ENCODE results near the gene BSG. TPM values are rescaled to one million over a fixed set of nuclear protein-coding genes. Genes with fewer than 3 reads are reported as not detected.
A peak's percentile ranks its signal among the peaks of the same experiment; 100 is the strongest.

Gene BSG
- total RNA-seq, 1 donor from 2014 or later, result 366 TPM

GRCh38 chr19:590750-591098, 18.3 kb downstream of the BSG start:
- H3K4me1 ChIP-seq, result peaks cover 16% of the 10 kb centered on the region
- DNase-seq, result no peak
- ATAC-seq, result no peak
- intact Hi-C loops (cut with DNase I), result no loop called here
- H3K4me3 ChIP-seq, result no peak overlapping the region
- no peaks in the 10 kb centered on the region for H3K9me3 ChIP-seq
- H3K27ac ChIP-seq, result no peak overlapping the region
- peaks cover 57% of the 10 kb centered on the region for H3K27me3 ChIP-seq (ENCODE audit: low read depth)
- no peaks in the 10 kb centered on the region for H3K36me3 ChIP-seq
- no peak for TF ChIP-seq CTCF (IDR thresholded peaks at IDR 0.05)

- no peak overlapping the region for H3K27ac ChIP-seq
- DNase-seq, result no peak
- peaks cover 54% of the 10 kb centered on the region for H3K27me3 ChIP-seq (ENCODE audit: low read depth)
- H3K4me1 ChIP-seq, result peaks cover 16% of the 10 kb centered on the region
- TF ChIP-seq CTCF (IDR thresholded peaks at IDR 0.05), result no peak
- ATAC-seq, result peak; percentile 15 to 47
- H3K36me3 ChIP-seq, result no peaks in the 10 kb centered on the region
- no peak overlapping the region for H3K4me3 ChIP-seq
- H3K9me3 ChIP-seq, result no peaks in the 10 kb centered on the region
- intact Hi-C loops (cut with DNase I), result no loop called here
Measured at GRCh38 chr19:591099-591958, 18.9 kb downstream of the BSG start.

- no peak for TF ChIP-seq CTCF (IDR thresholded peaks at IDR 0.05)
- ATAC-seq (no peak), DNase-seq (no peak)
- Histone ChIP-seq H3K4me1 (peaks cover 16% of the 10 kb centered on the region), H3K9me3 (no peaks in the 10 kb centered on the region), H3K4me3 (no peak overlapping the region), H3K36me3 (no peaks in the 10 kb centered on the region), H3K27ac (no peak overlapping the region), H3K27me3 (ENCODE audit: low read depth) (peaks cover 56% of the 10 kb centered on the region)
- intact Hi-C loops (cut with DNase I), result no loop called here
Measured at GRCh38 chr19:592101-592500, 19.7 kb downstream of the BSG start.

GRCh38 chr19:593055-593454, 20.7 kb downstream of the BSG start:
- ATAC-seq, result no peak

GRCh38 chr19:593505-593904, 21.1 kb downstream of the BSG start:
- peaks cover 47% of the 10 kb centered on the region for H3K27me3 ChIP-seq (ENCODE audit: low read depth)
- intact Hi-C loops (cut with DNase I), result no loop called here
- TF ChIP-seq CTCF (IDR thresholded peaks at IDR 0.05), result no peak

More at GRCh38 chr19:593055-593454, 20.7 kb downstream of the BSG start:
- no peak for DNase-seq
- Histone ChIP-seq H3K27ac (no peak overlapping the region), H3K9me3 (no peaks in the 10 kb centered on the region), H3K36me3 (no peaks in the 10 kb centered on the region), H3K27me3 (ENCODE audit: low read depth) (peaks cover 51% of the 10 kb centered on the region), H3K4me3 (no peak overlapping the region), H3K4me1 (peaks cover 13% of the 10 kb centered on the region)
- intact Hi-C loops (cut with DNase I), result no loop called here
- TF ChIP-seq CTCF (IDR thresholded peaks at IDR 0.05), result no peak

More at GRCh38 chr19:593505-593904, 21.1 kb downstream of the BSG start:
- peaks cover 9% of the 10 kb centered on the region for H3K4me1 ChIP-seq
- ATAC-seq (no peak), DNase-seq (no peak)
- H3K27ac ChIP-seq, result no peak overlapping the region
- no peaks in the 10 kb centered on the region for H3K9me3 ChIP-seq
- no peaks in the 10 kb centered on the region for H3K36me3 ChIP-seq
- H3K4me3 ChIP-seq, result no peak overlapping the region
